Adrenal gland (tissue), 12 donors: ENCODE measurements around the gene VWA8. TPM values are rescaled to one million over a fixed set of nuclear protein-coding genes. Genes with fewer than 3 reads are reported as not detected.
"Not testable (repeated sequence)": the region's sequence is repeated elsewhere in the genome, so short reads cannot be mapped to it uniquely, and the experiment has no call there.

Source experiments
- DNase-seq, 7 donors: peaks; one replicate each; pipeline ENCODE4 v3.0.0-alpha.2; 2019 to 2020
- H3K27ac ChIP-seq, 5 donors: fragments of 200-600 bp; sonication (generic) in 4 of 5; 1 replicate in 3 of 5; 2 replicates in 2 of 5; pipeline versions ENCODE4 v1.5.1 to v1.8.0; 2016 to 2020; ENCODE audit warnings: mild to moderate bottlenecking in 1 of 5
- H3K27me3 ChIP-seq: fragments of 200-600 bp; 2 replicates; pipeline ENCODE4 v1.8.0; 2021
- H3K36me3 ChIP-seq, 2 donors: fragments of 200-600 bp; replicated peaks in 1 of 2; 1 replicate in 1 of 2; 2 replicates in 1 of 2; pipeline versions ENCODE4 v1.5.1 to v1.8.0; 2018 to 2022
- H3K4me1 ChIP-seq, 2 donors: fragments of 200-600 bp; replicated peaks in 1 of 2; 1 replicate in 1 of 2; 2 replicates in 1 of 2; pipeline versions ENCODE4 v1.5.1 to v1.8.0; 2018 to 2021
- H3K4me3 ChIP-seq, 4 donors: fragments of 200-600 bp; sonication (generic) in 3 of 4; one replicate each; pipeline ENCODE4 v1.5.1; 2016 to 2018
- H3K9me3 ChIP-seq, 3 donors: fragments of 200-600 bp; sonication (generic) in 1 of 3; replicated peaks in 1 of 3; 1 replicate in 2 of 3; 2 replicates in 1 of 3; pipeline versions ENCODE4 v1.5.1 to v1.8.0; 2016 to 2021
- CTCF ChIP-seq, 6 experiments: fragments of 450-650 bp in 4 of 6; fragments of 200-600 bp in 2 of 6; sonication (generic) in 1 of 6; IDR thresholded peaks; 1 replicate in 5 of 6; 2 replicates in 1 of 6; pipeline versions ENCODE4 v1.5.1 to v1.8.0; 2016 to 2021; ENCODE audit warnings: antibody characterized with exemption in 6 of 6, mild to moderate bottlenecking in 2 of 6, moderate library complexity in 1 of 6
- POLR2A ChIP-seq, 2 donors: fragments of 450-650 bp; IDR thresholded peaks; one replicate each; pipeline ENCODE4 v1.6.1; 2017; ENCODE audit warnings: antibody characterized with exemption in 2 of 2, mild to moderate bottlenecking in 2 of 2, moderate library complexity in 1 of 2
- WGBS, 4 donors: extraction: QIAGEN DNeasy Blood & Tissue Kit in 2 of 4; methylation state at CpG; one replicate each; pipeline versions ENCODE4 v1.1.5 to v1.1.7; 2013 to 2017; 5-methylcytosine and 5-hydroxymethylcytosine counted together
- intact Hi-C, 2 donors: fragments of 100-400 bp; cut with DNase I; formaldehyde crosslinking; loops; one replicate each; pipeline versions ENCODE4 v1.14.1 to v1.15.0; 2022 to 2023
- polyA plus RNA-seq, 3 donors: library from polyadenylated mRNA; stranded (reverse); fragments of 200-250 nt in 2 of 3; fragments of 350-450 nt in 1 of 3; fragmentation: Illumina TruSeq in 1 of 3; extraction: RNeasy Lipid Tissue Mini Kit (QIAGEN cat#74804) in 1 of 3; gene quantifications; one replicate each; pipeline ENCODE4 v1.2.3, GENCODE V29; 2013 to 2014
- total RNA-seq, 9 donors: library from RNA; depleted of rRNA in 4 of 9; stranded (reverse); fragments of >200 nt in 4 of 9; fragments of 120-200 nt in 1 of 9; fragmentation: NEBNext Ultra II Directional in 1 of 9; extraction: Animal tissue kit (Norgen Biotek cat#: 25700) in 1 of 9; gene quantifications; one replicate each; pipeline versions ENCODE4 v1.1.0 to v1.2.4, GENCODE V29; 2013 to 2023
- donor health status: healthy with polysubstance abuse.
- donor health status: Bipolar disorder and iron deficiency.
- donor health status: DM: yes; HTN: yes; CAD: no.
- donor health status: DM: no; HTN: no; CAD: no.
- donor health status: DM: no; HTN: no; CAD: no.
- donor health status: DM: yes; HTN: yes; CAD: no.

Gene VWA8
- total and polyA plus RNA-seq, 12 donors: 8.1 to 45.4 (median 31.4) TPM

- peak overlapping the region in 4 of 5 donors; percentile 6 to 73 (median 50) for H3K27ac ChIP-seq
- DNase-seq: peak in 1 of 7 donors; percentile 9
- no peaks in the 10 kb centered on the region for H3K27me3 ChIP-seq
- TF ChIP-seq POLR2A (IDR thresholded peaks at IDR 0.05): no peak
- no peak for TF ChIP-seq CTCF (IDR thresholded peaks at IDR 0.05)
- no peak overlapping the region for H3K4me3 ChIP-seq
- intact Hi-C loops: no loop called here
- WGBS, 4 donors: 79 to 82% (median 80%) methylated on average over 6 of the region's 6 CpGs
- no peaks in the 10 kb centered on the region for H3K9me3 ChIP-seq
- H3K4me1 ChIP-seq: peaks cover 0 to 11% of the 10 kb centered on the region in 2 donors
- no peaks in the 10 kb centered on the region for H3K36me3 ChIP-seq
Measured at GRCh38 chr13:41622432-41623429, 338.2 kb downstream of the VWA8 start.

GRCh38 chr13:41621716-41622431 is 339.0 kb downstream of the VWA8 start:
- no peaks in the 10 kb centered on the region for H3K27me3 ChIP-seq
- intact Hi-C loops: no loop called here
- H3K9me3 ChIP-seq: no peaks in the 10 kb centered on the region
- DNase-seq: peak in 1 of 7 donors; percentile 15
- H3K36me3 ChIP-seq: no peaks in the 10 kb centered on the region
- WGBS, 4 donors: 81 to 91% (median 89%) methylated on average over 5 of the region's 5 CpGs
- TF ChIP-seq POLR2A (IDR thresholded peaks at IDR 0.05): no peak
- H3K4me1 ChIP-seq: peaks cover 0 to 11% of the 10 kb centered on the region in 2 donors
- H3K4me3 ChIP-seq: no peak overlapping the region
- peak overlapping the region in 4 of 5 donors; percentile 6 to 60 (median 47) for H3K27ac ChIP-seq

- intact Hi-C loops, H3K27ac ChIP-seq, DNase-seq, H3K27me3 ChIP-seq, H3K36me3 ChIP-seq, H3K4me3 ChIP-seq, H3K9me3 ChIP-seq: not testable (repeated sequence)
- peaks cover 6 to 19% of the 10 kb centered on the region in 2 donors for H3K4me1 ChIP-seq
- 96 to 98% (median 97%) methylated on average over 5 of the region's 5 CpGs for WGBS, 4 donors
Measured at GRCh38 chr13:41617633-41618032, 343.3 kb downstream of the VWA8 start.

GRCh38 chr13:41616151-41616550 is 344.8 kb downstream of the VWA8 start:
- Histone ChIP-seq H3K27ac (no peak overlapping the region), H3K4me1 (peaks cover 6 to 14% of the 10 kb centered on the region in 2 donors), H3K9me3 (no peaks in the 10 kb centered on the region), H3K4me3 (no peak overlapping the region), H3K27me3 (no peaks in the 10 kb centered on the region), H3K36me3 (peaks cover 0 to 1% of the 10 kb centered on the region in 2 donors)
- intact Hi-C loops: no loop called here
- no peak for DNase-seq
- 78 to 85% (median 82%) methylated on average over 3 of the region's 3 CpGs for WGBS, 4 donors
- TF ChIP-seq POLR2A (IDR thresholded peaks at IDR 0.05) (no peak), CTCF (IDR thresholded peaks at IDR 0.05) (no peak)

GRCh38 chr13:41615528-41615855 is 345.4 kb downstream of the VWA8 start:
- H3K27ac ChIP-seq: peak overlapping the region in 1 of 5 donors; percentile 70
- H3K36me3 ChIP-seq: peaks cover 0 to 6% of the 10 kb centered on the region in 2 donors
- intact Hi-C loops: no loop called here
- DNase-seq: no peak
- TF ChIP-seq POLR2A (IDR thresholded peaks at IDR 0.05) (no peak), CTCF (IDR thresholded peaks at IDR 0.05) (no peak)
- H3K27me3 ChIP-seq: no peaks in the 10 kb centered on the region
- no peak overlapping the region for H3K4me3 ChIP-seq
- H3K4me1 ChIP-seq: peaks cover 6 to 14% of the 10 kb centered on the region in 2 donors
- H3K9me3 ChIP-seq: no peaks in the 10 kb centered on the region
